Mammary epithelial cell (primary cell): ENCODE results near the gene GFER.

Experiments used
- EZH2 ChIP-seq: IDR thresholded peaks from 2 replicates; pipeline ENCODE4 v1.6.1; 2012; ENCODE audit warnings: low read length, inconsistent platforms, borderline replicate concordance
- TF ChIP-seq, protein P1 (sequence below), 2 donors: IDR thresholded peaks in 1 of 2; conservative IDR thresholded peaks in 1 of 2; 2 replicates each; pipeline ENCODE4 v1.5.1; 2011 to 2012; ENCODE audit warnings: inconsistent platforms in 2 of 2, low read length in 2 of 2, mild to moderate bottlenecking in 2 of 2, control low read depth in 1 of 2, low read depth in 1 of 2; ENCODE audit not compliant: insufficient read depth in 1 of 2; ENCODE audit errors: extremely low read depth in 1 of 2

DNA sequence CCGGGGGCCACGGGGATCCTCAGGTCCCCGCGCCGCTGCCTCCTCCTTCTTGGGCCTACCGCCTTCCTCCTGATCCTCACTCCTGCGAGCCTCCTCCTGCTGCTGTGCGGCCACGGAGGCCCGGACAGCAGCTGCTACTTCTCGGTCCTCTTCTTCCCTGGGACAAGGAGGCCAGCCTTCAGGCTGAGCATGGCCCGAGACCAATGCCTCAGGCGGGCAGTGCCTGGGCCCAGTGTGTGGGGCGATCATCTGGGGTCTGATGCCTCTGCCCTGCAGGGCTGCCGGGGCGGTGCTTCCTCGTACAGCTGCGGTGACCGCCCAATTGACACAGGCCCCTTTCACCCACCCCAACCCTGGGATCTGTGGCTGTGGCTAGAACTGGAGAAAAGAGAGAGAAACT is 17.0 kb downstream of the GFER start:
- TF ChIP-seq, protein P1, sequence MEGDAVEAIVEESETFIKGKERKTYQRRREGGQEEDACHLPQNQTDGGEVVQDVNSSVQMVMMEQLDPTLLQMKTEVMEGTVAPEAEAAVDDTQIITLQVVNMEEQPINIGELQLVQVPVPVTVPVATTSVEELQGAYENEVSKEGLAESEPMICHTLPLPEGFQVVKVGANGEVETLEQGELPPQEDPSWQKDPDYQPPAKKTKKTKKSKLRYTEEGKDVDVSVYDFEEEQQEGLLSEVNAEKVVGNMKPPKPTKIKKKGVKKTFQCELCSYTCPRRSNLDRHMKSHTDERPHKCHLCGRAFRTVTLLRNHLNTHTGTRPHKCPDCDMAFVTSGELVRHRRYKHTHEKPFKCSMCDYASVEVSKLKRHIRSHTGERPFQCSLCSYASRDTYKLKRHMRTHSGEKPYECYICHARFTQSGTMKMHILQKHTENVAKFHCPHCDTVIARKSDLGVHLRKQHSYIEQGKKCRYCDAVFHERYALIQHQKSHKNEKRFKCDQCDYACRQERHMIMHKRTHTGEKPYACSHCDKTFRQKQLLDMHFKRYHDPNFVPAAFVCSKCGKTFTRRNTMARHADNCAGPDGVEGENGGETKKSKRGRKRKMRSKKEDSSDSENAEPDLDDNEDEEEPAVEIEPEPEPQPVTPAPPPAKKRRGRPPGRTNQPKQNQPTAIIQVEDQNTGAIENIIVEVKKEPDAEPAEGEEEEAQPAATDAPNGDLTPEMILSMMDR (conservative IDR thresholded peaks at IDR 0.05 in 1 of 2, IDR thresholded peaks at IDR 0.05 in 1 of 2; ENCODE audit: extremely low read depth in 1 of 2, insufficient read depth in 1 of 2, low read depth in 1 of 2, low read length in 2 of 2): no peak
- no peak for TF ChIP-seq EZH2
